NCI-H1694 treated with DMSO at 0.1 percent for 48 hours (cell line): ENCODE measurements around the gene PRM1.

ENCODE experiments used
- DNase-seq: peaks from one replicate; lab custom pipeline; 2025; lab: John Stamatoyannopoulos, UW

Gene PRM1

GRCh38 chr16:11236461-11237254 lies 44.5 kb downstream of the PRM1 start:
- peak; percentile 49 for DNase-seq

DNA sequence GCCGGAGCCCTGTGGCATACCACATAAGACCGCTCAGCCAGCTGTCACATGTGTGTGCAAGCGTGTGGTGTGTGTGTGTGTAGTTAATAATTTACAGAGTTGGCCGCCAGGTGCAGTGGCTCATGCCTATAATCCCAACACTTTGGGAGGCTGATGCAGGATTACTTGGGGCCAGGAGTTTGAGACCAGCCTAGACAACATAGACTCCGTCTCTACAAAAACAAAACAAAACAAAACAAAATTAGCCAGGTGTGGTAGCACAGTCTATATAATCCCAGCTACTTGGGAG lies 45.5 kb downstream of the PRM1 start:
- DNase-seq: no peak

DNA sequence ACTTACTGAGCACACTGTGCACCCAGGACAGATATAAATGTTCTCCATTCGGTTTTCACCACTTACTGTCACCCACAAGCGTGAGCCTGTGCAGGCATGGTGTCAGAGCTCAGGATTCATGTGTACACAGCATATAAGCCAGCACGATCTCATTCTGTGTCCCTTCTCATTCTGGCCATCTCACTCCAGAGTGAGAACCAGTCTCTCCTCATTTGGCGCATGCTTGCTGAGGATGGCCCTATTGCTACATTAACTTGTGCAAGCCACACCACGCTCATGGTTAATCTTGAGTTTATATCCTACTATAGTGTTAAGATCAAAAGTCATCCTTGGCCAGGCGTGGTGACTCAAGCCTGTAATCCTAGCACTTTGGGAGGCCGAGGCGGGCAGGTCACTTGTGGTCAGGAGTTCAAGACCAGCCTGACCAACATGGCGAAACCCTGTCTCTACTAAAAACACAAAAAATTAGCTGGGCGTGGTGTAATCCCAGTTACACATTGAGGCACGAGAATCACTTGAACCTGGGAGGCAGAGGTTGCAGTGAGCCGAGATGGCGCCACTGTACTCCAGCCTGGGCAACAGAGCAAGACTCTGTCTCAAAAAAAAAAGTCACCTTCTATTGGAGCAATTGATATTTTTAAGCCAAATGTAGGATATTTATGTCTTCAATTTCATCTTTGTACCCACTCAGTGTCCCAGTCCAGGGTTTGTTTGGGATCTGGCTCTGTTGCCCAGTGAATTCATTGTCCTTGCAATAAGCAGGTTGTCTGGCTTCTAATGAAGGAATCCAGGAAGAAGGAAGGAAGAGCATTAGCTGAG lies 46.0 kb downstream of the PRM1 start:
- no peak for DNase-seq

DNA sequence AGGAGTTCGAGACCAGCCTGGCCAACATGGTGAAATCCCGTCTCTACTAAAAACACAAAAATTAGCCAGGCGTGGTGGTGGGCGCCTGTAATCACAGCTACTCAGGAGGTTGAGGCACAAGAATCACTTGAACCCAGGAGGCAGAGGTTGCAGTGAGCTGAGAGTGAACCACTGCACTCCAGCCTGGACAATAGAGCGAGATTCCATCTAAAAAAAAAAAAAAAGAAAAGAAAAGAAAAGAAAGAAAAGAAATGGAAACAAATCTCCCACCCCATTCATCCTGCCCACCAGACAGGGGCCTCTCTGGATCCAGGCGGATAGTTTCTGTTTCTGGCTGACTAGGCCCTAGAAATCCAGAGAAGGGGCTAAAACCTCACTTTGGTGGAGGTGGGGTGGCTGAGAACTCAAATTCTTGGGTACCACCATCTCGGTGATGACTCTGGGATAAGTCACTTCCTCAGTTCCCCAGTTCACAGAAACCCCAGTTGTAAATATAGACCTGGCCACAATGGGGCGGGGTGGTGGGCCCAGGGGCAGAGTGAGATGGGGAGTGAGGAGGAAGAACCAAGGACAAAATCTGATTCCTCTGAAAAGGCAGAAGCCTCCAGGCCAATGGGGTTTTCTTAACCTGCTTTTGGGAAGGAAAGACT lies 47.3 kb downstream of the PRM1 start:
- no peak for DNase-seq

DNA sequence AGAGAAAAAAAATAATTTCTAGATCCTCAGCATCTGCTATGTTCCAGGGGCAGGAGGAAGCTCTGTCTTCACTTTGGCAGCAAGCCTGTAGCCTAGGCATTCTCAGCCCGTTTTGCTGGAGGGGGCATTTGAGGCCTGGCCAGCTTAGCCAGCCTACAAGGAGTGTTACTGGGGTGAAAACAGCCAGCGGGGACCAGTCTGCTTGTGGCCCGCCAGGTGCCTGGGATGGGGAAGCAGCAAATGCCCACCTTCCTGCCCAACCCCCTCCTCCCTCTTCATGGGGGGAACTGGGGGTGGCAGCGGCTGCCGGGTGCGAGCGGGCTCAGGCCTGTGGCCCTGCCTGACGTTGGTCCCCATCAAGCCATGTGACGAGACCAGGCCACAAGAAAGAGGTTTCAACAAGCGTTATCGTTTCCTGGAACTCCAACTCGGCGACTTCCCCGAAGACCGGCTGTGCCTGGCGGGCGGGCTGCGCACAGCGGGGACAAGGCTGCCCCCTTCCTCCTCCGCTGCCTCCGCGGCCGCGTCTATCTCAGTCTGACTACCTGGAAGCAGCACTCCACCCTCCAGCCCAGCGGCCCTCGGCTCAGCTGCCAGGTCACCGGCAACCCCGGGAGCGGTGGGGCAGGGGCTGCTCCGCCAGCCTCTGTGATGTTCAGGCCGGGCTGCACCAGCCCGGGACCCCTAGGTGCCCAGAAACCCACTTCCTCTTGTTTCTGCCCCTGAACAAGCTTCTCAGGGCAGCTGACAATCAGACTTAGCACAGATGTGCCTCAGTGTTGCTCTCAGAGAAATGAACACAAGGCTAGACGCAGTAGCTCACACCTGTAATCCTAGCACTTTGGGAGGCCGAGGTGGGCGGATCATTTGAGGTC lies 48.0 kb downstream of the PRM1 start:
- DNase-seq: no peak

DNA sequence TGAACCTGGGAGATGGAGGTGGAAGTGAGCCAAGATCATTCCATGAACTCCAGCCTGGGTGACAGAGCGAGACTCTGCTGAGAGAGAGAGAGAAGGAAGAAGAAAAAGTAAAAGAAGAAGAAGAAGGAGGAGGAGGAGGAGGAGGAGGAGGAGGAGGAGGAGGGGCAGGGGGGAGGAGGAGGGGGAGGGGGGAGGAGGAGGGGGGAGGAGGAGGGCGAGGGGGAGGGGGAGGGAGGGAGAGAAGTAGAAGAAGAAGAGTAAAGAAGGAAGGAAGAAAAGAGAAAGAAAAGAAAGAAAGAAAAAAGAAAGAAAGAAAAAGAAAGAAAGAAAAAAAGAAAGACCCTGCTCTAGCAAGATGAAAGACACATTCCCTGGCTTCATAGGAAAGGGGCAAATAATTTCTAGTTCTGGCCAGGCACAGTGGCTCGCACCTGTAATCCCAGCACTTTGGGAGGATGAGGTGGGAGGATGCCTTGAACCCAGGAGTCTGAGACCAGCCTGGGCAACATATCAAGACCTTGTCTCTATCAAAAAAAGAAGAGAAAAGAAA lies 48.8 kb downstream of the PRM1 start:
- no peak for DNase-seq

- DNase-seq: no peak
Measured at GRCh38 chr16:11231367-11231970, 49.7 kb downstream of the PRM1 start.
